ENCODE measurements around the gene GCSAM. TPM values are rescaled to one million over a fixed set of nuclear protein-coding genes. Genes with fewer than 3 reads are reported as not detected.

The GCSAM gene
- total and polyA plus RNA-seq, 2 donors (not counting 1 experiment from before 2014, with no cell fraction given): 14.9 to 24.6 TPM

DNA sequence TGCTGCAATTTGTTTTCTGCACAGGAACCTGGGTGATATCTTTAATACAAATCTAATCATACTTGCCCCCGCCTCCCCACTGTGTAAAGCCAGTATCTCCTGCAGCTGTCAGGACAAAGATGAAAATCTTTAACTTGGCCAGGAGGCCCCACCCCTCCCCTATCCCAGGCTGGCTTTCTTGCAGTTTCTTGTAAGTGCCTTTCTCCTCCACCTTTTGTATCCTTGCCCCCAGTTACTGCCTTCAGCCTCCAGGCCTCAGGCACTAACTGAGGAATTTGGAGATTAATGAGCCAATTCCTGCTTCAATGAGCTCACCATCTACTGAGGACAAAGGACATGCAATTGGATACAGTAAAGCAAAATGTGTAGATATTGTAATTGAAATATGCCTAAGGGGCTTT lies 6.5 kb downstream of the GCSAM start:
- no peak for ATAC-seq (ENCODE audit: low read depth)
- no peak overlapping the region for H3K9ac ChIP-seq (ENCODE audit: low read length)
- no peaks in the 10 kb centered on the region for H3K9me3 ChIP-seq (ENCODE audit: control extremely low read depth in 1 of 3, control insufficient read depth in 2 of 3, insufficient read depth in 1 of 3, low read length in 2 of 3)
- H3K4me1 Mint-ChIP-seq: peaks cover 92% of the 10 kb centered on the region
- H3K4me2 ChIP-seq (replicated peaks; ENCODE audit: low read depth, low read length, poor library complexity, severe bottlenecking): peak overlapping the region; percentile 62
- H2AFZ ChIP-seq (ENCODE audit: insufficient read depth, low read depth, low read length, poor library complexity, severe bottlenecking): no peak overlapping the region
- peak overlapping the region; percentile 50 for H3K4me3 Mint-ChIP-seq
- ChIA-PET CTCF (interaction anchor here (1.0 to 2.8 kb wide), 5 partner anchors 9 to 198 kb away, joined by 3 to 17 read pairs (median 4); partner anchors contain the start of gene SLC9C1), POLR2A (no interaction called here)
- no peak for TF ChIP-seq EZH2 (IDR thresholded peaks at IDR 0.05; ENCODE audit: borderline replicate concordance, insufficient read depth, low read depth, low read length, poor library complexity, severe bottlenecking)
- TF ChIP-seq, protein P1, sequence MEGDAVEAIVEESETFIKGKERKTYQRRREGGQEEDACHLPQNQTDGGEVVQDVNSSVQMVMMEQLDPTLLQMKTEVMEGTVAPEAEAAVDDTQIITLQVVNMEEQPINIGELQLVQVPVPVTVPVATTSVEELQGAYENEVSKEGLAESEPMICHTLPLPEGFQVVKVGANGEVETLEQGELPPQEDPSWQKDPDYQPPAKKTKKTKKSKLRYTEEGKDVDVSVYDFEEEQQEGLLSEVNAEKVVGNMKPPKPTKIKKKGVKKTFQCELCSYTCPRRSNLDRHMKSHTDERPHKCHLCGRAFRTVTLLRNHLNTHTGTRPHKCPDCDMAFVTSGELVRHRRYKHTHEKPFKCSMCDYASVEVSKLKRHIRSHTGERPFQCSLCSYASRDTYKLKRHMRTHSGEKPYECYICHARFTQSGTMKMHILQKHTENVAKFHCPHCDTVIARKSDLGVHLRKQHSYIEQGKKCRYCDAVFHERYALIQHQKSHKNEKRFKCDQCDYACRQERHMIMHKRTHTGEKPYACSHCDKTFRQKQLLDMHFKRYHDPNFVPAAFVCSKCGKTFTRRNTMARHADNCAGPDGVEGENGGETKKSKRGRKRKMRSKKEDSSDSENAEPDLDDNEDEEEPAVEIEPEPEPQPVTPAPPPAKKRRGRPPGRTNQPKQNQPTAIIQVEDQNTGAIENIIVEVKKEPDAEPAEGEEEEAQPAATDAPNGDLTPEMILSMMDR (IDR thresholded peaks at IDR 0.05): no peak
- H3K79me2 ChIP-seq (ENCODE audit: control insufficient read depth, insufficient read depth, low read length): peaks cover 27% of the 10 kb centered on the region
- no peaks in the 10 kb centered on the region for H3K9me3 Mint-ChIP-seq (ENCODE audit: insufficient read depth)
- no peak for DNase-seq
- peak overlapping the region; percentile 78 for H3K27ac Mint-ChIP-seq
- peaks cover 0 to 19% of the 10 kb centered on the region in 2 experiments for H3K36me3 ChIP-seq (replicated peaks in 1 of 2; ENCODE audit: control extremely low read depth in 1 of 2, control insufficient read depth in 1 of 2, extremely low read depth in 1 of 2, insufficient read depth in 2 of 2, low read length in 1 of 2)
- no peak overlapping the region for H3K4me3 ChIP-seq (ENCODE audit: control extremely low read depth in 1 of 5, extremely low read depth in 1 of 5, insufficient read depth in 1 of 5, low read depth in 2 of 5, low read length in 4 of 5)
- peaks cover 78 to 92% of the 10 kb centered on the region in 2 donors for H3K4me1 ChIP-seq (ENCODE audit: control insufficient read depth in 2 of 2, insufficient read depth in 2 of 2, low read length in 2 of 2)
- no peaks in the 10 kb centered on the region for H4K20me1 ChIP-seq (ENCODE audit: control insufficient read depth, insufficient read depth, low read length, poor library complexity, severe bottlenecking)
- peak overlapping the region; percentile 9 to 37 for H3K27ac ChIP-seq (ENCODE audit: low read length in 2 of 2)
- intact Hi-C loops (cut with micrococcal nuclease): loop anchor here (5.0 kb wide), 3 partner anchors 171 to 459 kb away; partner anchors contain the start of genes ATG3 and SLC35A5
- no peaks in the 10 kb centered on the region for H3K27me3 Mint-ChIP-seq
- 30% methylated on average over 1 of the region's 1 CpG for WGBS (ENCODE audit: insufficient coverage)
- H3K27me3 ChIP-seq (replicated peaks in 1 of 4; ENCODE audit: control extremely low read depth in 1 of 4, control insufficient read depth in 3 of 4, insufficient read depth in 4 of 4, low read length in 3 of 4): no peaks in the 10 kb centered on the region

DNA sequence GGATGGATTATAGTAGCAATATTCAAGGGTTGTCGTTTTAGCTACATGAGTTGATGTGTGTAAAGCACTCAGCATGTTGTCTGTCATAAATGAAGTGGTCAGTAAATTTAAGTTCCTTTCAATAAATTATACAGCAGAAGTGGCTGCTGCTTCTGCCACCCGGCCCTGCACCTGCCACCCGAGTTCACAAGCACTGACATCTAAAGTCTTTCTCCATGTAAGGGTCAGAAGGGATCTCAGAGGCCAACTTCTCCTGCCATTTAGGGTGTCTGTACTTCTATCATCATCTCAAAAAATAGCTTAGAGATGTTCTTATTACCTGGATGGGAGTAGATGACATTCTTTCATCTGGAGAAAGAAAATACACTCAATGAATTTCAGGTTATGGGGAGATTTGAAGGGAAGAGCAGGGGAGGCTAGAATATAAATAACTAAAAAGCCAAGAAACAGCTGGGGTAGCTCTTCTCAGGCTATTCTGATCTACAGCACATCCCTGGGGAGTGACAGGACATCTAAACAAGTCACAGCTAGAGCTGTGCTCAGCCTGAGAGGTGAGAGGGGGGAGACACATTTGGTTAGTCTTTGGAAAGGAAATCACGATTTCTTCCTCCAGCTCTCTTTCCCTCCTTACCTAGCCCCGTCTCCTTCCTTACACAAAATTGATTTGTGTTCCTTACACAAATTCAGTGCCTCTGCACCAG lies 8.0 kb downstream of the GCSAM start:
- H4K20me1 ChIP-seq (ENCODE audit: control insufficient read depth, insufficient read depth, low read length, poor library complexity, severe bottlenecking): no peaks in the 10 kb centered on the region
- DNase-seq (no peak), ATAC-seq (ENCODE audit: low read depth) (no peak)
- H3K36me3 ChIP-seq (replicated peaks in 1 of 2; ENCODE audit: control extremely low read depth in 1 of 2, control insufficient read depth in 1 of 2, extremely low read depth in 1 of 2, insufficient read depth in 2 of 2, low read length in 1 of 2): peaks cover 0 to 19% of the 10 kb centered on the region in 2 experiments
- intact Hi-C loops (cut with micrococcal nuclease): loop anchor here (5.0 kb wide), 3 partner anchors 172 to 458 kb away; partner anchors contain the start of genes ATG3 and SLC35A5
- TF ChIP-seq, protein P1 (IDR thresholded peaks at IDR 0.05): no peak
- no peaks in the 10 kb centered on the region for H3K9me3 ChIP-seq (ENCODE audit: control extremely low read depth in 1 of 3, control insufficient read depth in 2 of 3, insufficient read depth in 1 of 3, low read length in 2 of 3)
- H3K4me3 Mint-ChIP-seq: peak overlapping the region; percentile 0
- H3K79me2 ChIP-seq (ENCODE audit: control insufficient read depth, insufficient read depth, low read length): peaks cover 27% of the 10 kb centered on the region
- WGBS (ENCODE audit: insufficient coverage): no CpG with 5 or more reads among the region's 5 CpGs
- H3K9ac ChIP-seq (ENCODE audit: low read length): no peak overlapping the region
- ChIA-PET CTCF (interaction anchor here (1.0 to 3.5 kb wide), 5 partner anchors 10 to 14 kb away, joined by 3 to 27 read pairs (median 7); no protein-coding TSS in a partner anchor), POLR2A (no interaction called here)
- no peak overlapping the region for H3K27ac ChIP-seq (ENCODE audit: low read length in 2 of 2)
- peak overlapping the region; percentile 9 for H3K4me2 ChIP-seq (replicated peaks; ENCODE audit: low read depth, low read length, poor library complexity, severe bottlenecking)
- peaks cover 84 to 93% of the 10 kb centered on the region in 2 donors for H3K4me1 ChIP-seq (ENCODE audit: control insufficient read depth in 2 of 2, insufficient read depth in 2 of 2, low read length in 2 of 2)
- H3K27ac Mint-ChIP-seq: peak overlapping the region; percentile 75
- H3K27me3 Mint-ChIP-seq: no peaks in the 10 kb centered on the region
- H3K27me3 ChIP-seq (replicated peaks in 1 of 4; ENCODE audit: control extremely low read depth in 1 of 4, control insufficient read depth in 3 of 4, insufficient read depth in 4 of 4, low read length in 3 of 4): no peaks in the 10 kb centered on the region
- H3K4me3 ChIP-seq (ENCODE audit: control extremely low read depth in 1 of 5, extremely low read depth in 1 of 5, insufficient read depth in 1 of 5, low read depth in 2 of 5, low read length in 4 of 5): no peak overlapping the region
- H3K9me3 Mint-ChIP-seq (ENCODE audit: insufficient read depth): no peaks in the 10 kb centered on the region
- H2AFZ ChIP-seq (ENCODE audit: insufficient read depth, low read depth, low read length, poor library complexity, severe bottlenecking): no peak overlapping the region
- H3K4me1 Mint-ChIP-seq: peaks cover 90% of the 10 kb centered on the region

Measured in B cell (primary cell).